ENCODE data around the gene HTR2B. TPM values are rescaled to one million over a fixed set of nuclear protein-coding genes. Genes with fewer than 3 reads are reported as not detected.

Gene HTR2B
- total and polyA plus RNA-seq, 2 of the 13 experiments (the other 11 are each of a cell fraction or from before 2014, with no cell fraction given) = 0.08 TPM; not detected in 1

DNA sequence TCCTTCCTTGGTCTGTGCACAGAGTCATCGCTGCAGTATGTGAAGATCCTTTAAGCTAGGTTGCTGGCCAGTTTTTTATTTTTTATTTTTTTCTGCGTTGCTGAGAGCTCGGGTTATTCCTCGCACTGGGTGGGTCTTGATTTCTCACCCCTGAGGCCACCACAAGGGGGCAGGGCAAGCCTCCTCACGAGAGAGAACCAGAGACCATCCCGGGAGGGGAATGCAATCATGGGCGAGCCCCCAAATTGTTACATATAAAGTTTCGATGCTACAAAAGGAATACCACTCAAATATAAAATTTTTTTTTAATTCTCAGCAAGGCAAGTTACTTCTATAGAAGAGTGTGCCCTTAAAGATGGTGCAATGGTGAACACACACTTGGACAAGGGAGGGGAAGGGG, 24.9 kb downstream of the HTR2B start:
- Histone ChIP-seq H3K4me3 (replicated peaks in 1 of 3; ENCODE audit: insufficient read depth in 1 of 3, low read depth in 2 of 3, low read length in 3 of 3) (no peak overlapping the region), H3K27ac (ENCODE audit: extremely low read length, insufficient read depth, low read length) (no peak overlapping the region), H3K9me3 (ENCODE audit: low read length) (no peaks in the 10 kb centered on the region), H3K9ac (ENCODE audit: insufficient read depth, low read depth, low read length) (no peak overlapping the region), H3K27me3 (ENCODE audit: control insufficient read depth in 1 of 2, insufficient read depth in 2 of 2, low read length in 2 of 2) (no peaks in the 10 kb centered on the region), H3K4me1 (ENCODE audit: insufficient read depth, low read length) (peaks cover 23% of the 10 kb centered on the region), H3K4me2 (ENCODE audit: low read depth, low read length) (no peak overlapping the region), H4K20me1 (ENCODE audit: insufficient read depth, low read length) (no peaks in the 10 kb centered on the region), H3K36me3 (replicated peaks in 1 of 2; ENCODE audit: control insufficient read depth in 1 of 2, insufficient read depth in 2 of 2, low read length in 2 of 2) (peaks cover 0 to 37% of the 10 kb centered on the region in 2 experiments; a peak in 3 of 5 replicates), H2AFZ (ENCODE audit: low read length) (no peak overlapping the region), H3K79me2 (ENCODE audit: insufficient read depth, low read length) (peaks cover 4% of the 10 kb centered on the region)
- in situ Hi-C loops (cut with HindIII; ENCODE audit: extremely low pct_ligation_motif_present, low pct_unique_long_range_greater_than_20kb) = loop anchor here (10.0 kb wide), 1 partner anchor 315 kb away; no protein-coding TSS in a partner anchor
- FAIRE-seq (no peak), DNase-seq (ENCODE audit: low spot score) (no peak), ATAC-seq (no peak)
- 95% methylated on average over 8 of the region's 8 CpGs for WGBS (ENCODE audit: low lambda C conversion rate)
- no TSS peak for BruUV-seq (replicated peaks)
- ChIA-PET POLR2A (interaction anchor here (1.8 kb wide), 1 partner anchor 47 kb away, joined by 4 read pairs; no protein-coding TSS in a partner anchor), CTCF (ENCODE audit: low intra/inter-chr PET ratio, low total read pairs) (no interaction called here)
- intact Hi-C loops (cut with micrococcal nuclease; ENCODE audit: unreplicated experiment) = loop anchor here (5.0 kb wide), 2 partner anchors 312 to 352 kb away; no protein-coding TSS in a partner anchor
- TF ChIP-seq ZNF263 (CRISPR knock-in tag; IDR thresholded peaks at IDR 0.05) (no peak), AHR (CRISPR knock-in tag; IDR thresholded peaks at IDR 0.05) (no peak), YY1 (IDR thresholded peaks at IDR 0.05; ENCODE audit: insufficient read depth, insufficient replicate concordance, low read depth, low read length) (no peak), KDM5B (CRISPR knock-in tag; IDR thresholded peaks at IDR 0.05; ENCODE audit: borderline replicate concordance) (no peak), ZNF296 (CRISPR knock-in tag; conservative IDR thresholded peaks at IDR 0.05) (no peak), ADNP (CRISPR knock-in tag; IDR thresholded peaks at IDR 0.05) (no peak)
- TF ChIP-seq, protein P1, sequence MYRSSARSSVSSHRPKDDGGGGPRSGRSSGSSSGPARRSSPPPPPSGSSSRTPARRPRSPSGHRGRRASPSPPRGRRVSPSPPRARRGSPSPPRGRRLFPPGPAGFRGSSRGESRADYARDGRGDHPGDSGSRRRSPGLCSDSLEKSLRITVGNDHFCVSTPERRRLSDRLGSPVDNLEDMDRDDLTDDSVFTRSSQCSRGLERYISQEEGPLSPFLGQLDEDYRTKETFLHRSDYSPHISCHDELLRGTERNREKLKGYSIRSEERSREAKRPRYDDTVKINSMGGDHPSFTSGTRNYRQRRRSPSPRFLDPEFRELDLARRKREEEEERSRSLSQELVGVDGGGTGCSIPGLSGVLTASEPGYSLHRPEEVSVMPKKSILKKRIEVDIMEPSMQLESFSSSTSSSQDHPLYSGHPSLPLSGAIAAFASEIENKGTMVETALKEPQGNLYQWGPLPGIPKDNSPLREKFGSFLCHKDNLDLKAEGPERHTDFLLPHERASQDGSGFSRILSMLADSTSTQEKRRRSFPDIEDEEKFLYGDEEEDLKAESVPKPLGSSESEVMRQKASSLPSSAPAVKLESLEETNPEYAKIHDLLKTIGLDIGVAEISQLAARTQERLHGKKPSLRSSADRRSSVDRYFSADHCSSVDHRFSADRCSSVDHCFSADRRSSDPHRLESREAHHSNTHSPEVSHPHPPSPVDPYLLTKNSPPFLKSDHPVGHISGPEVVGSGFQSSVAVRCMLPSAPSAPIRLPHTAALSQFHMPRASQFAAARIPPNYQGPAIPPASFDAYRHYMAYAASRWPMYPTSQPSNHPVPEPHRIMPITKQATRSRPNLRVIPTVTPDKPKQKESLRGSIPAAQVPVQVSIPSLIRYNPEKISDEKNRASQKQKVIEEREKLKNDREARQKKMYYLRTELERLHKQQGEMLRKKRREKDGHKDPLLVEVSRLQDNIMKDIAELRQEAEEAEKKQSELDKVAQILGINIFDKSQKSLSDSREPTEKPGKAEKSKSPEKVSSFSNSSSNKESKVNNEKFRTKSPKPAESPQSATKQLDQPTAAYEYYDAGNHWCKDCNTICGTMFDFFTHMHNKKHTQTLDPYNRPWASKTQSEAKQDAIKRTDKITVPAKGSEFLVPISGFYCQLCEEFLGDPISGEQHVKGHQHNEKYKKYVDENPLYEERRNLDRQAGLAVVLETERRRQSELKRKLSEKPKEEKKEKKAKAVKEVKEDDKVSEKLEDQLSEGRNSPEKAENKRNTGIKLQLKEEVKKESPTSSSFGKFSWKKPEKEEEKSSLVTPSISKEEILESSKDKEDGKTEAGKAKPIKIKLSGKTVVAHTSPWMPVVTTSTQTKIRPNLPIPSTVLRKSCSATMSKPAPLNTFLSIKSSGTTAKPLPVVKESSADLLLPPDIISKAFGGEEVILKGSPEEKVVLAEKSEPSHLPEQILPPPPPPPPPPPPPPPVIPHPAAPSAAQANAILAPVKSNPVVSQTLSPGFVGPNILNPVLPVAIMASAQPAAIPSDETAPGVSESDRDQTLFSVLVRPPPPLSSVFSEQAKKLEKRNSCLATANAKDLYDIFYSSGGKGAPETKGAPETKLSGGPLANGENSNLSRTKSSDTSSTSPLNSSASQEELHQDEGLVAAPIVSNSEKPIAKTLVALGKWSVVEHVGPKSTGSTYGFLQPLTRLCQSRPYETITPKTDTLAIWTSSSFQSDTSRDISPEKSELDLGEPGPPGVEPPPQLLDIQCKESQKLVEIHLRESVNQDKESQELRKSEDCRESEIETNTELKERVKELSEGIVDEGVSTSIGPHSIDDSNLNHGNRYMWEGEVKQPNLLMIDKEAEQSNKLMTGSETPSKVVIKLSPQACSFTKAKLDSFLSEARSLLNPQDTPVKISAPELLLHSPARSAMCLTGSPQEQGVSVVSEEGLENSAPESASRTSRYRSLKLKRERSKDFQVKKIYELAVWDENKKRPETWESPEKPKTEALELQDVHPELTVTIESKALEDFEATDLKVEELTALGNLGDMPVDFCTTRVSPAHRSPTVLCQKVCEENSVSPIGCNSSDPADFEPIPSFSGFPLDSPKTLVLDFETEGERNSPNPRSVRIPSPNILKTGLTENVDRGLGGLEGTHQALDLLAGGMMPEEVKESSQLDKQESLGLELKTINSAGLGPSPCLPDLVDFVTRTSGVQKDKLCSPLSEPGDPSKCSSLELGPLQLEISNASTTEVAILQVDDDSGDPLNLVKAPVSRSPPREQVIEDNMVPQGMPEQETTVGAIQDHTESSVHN (CRISPR knock-in tag; IDR thresholded peaks at IDR 0.05) = no peak
- TF ChIP-seq, protein P2, sequence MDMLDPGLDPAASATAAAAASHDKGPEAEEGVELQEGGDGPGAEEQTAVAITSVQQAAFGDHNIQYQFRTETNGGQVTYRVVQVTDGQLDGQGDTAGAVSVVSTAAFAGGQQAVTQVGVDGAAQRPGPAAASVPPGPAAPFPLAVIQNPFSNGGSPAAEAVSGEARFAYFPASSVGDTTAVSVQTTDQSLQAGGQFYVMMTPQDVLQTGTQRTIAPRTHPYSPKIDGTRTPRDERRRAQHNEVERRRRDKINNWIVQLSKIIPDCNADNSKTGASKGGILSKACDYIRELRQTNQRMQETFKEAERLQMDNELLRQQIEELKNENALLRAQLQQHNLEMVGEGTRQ (IDR thresholded peaks at IDR 0.05; ENCODE audit: low read depth, low read length) = no peak
- TF ChIP-seq, protein P2 (CRISPR knock-in tag; IDR thresholded peaks at IDR 0.05; ENCODE audit: borderline replicate concordance) = no peak
- TF ChIP-seq, protein P3, sequence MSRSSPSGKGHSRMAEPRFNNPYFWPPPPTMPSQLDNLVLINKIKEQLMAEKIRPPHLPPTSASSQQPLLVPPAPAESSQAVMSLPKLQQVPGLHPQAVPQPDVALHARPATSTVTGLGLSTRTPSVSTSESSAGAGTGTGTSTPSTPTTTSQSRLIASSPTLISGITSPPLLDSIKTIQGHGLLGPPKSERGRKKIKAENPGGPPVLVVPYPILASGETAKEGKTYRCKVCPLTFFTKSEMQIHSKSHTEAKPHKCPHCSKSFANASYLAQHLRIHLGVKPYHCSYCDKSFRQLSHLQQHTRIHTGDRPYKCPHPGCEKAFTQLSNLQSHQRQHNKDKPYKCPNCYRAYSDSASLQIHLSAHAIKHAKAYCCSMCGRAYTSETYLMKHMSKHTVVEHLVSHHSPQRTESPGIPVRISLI (CRISPR knock-in tag; IDR thresholded peaks at IDR 0.05; ENCODE audit: borderline replicate concordance) = no peak
- TF ChIP-seq, protein P4, sequence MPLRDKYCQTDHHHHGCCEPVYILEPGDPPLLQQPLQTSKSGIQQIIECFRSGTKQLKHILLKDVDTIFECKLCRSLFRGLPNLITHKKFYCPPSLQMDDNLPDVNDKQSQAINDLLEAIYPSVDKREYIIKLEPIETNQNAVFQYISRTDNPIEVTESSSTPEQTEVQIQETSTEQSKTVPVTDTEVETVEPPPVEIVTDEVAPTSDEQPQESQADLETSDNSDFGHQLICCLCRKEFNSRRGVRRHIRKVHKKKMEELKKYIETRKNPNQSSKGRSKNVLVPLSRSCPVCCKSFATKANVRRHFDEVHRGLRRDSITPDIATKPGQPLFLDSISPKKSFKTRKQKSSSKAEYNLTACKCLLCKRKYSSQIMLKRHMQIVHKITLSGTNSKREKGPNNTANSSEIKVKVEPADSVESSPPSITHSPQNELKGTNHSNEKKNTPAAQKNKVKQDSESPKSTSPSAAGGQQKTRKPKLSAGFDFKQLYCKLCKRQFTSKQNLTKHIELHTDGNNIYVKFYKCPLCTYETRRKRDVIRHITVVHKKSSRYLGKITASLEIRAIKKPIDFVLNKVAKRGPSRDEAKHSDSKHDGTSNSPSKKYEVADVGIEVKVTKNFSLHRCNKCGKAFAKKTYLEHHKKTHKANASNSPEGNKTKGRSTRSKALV (CRISPR knock-in tag; IDR thresholded peaks at IDR 0.05) = no peak

All from HepG2 (cell line).